HG03039 (cell line): Measurements from ENCODE around the gene ZBTB44.

Source experiments
- ATAC-seq: cut with Tn5 transposase; IDR thresholded peaks from one replicate; pipeline ENCODE4 v1.9.1; 2021; ENCODE audit warnings: mild to moderate bottlenecking, moderate library complexity; ENCODE audit not compliant: unreplicated experiment

Gene ZBTB44

GRCh38 chr11:130216591-130217132 lies 98.1 kb downstream of the ZBTB44 start:
- no peak for ATAC-seq

- no peak for ATAC-seq
Observed at GRCh38 chr11:130216221-130216550, 98.5 kb downstream of the ZBTB44 start.

GRCh38 chr11:130215531-130216220 lies 99.0 kb downstream of the ZBTB44 start:
- no peak for ATAC-seq

GRCh38 chr11:130214861-130215530 lies 99.7 kb downstream of the ZBTB44 start:
- ATAC-seq, result no peak

GRCh38 chr11:130213979-130214281 lies 100.8 kb downstream of the ZBTB44 start:
- ATAC-seq, result no peak

GRCh38 chr11:130213143-130213978 lies 101.4 kb downstream of the ZBTB44 start:
- peak; percentile 73 for ATAC-seq

- ATAC-seq, result no peak
Observed at GRCh38 chr11:130212431-130212961, 102.2 kb downstream of the ZBTB44 start.

GRCh38 chr11:130211781-130212401 lies 102.8 kb downstream of the ZBTB44 start:
- no peak for ATAC-seq

- ATAC-seq, result no peak
Observed at GRCh38 chr11:130211144-130211543, 103.6 kb downstream of the ZBTB44 start.

GRCh38 chr11:130209954-130210854 lies 104.5 kb downstream of the ZBTB44 start:
- ATAC-seq, result no peak

- ATAC-seq, result no peak
Observed at GRCh38 chr11:130209128-130209932, 105.4 kb downstream of the ZBTB44 start.

GRCh38 chr11:130208241-130209127 lies 106.2 kb downstream of the ZBTB44 start:
- ATAC-seq, result no peak

- ATAC-seq, result no peak
Observed at GRCh38 chr11:130206141-130206540, 108.6 kb downstream of the ZBTB44 start.

GRCh38 chr11:130204703-130205095 lies 110.0 kb downstream of the ZBTB44 start:
- no peak for ATAC-seq

- no peak for ATAC-seq
Observed at GRCh38 chr11:130203766-130204702, 110.7 kb downstream of the ZBTB44 start.

GRCh38 chr11:130202818-130203689 lies 111.7 kb downstream of the ZBTB44 start:
- no peak for ATAC-seq
